K562 (cell line): ENCODE measurements around the gene FMNL2. TPM values are rescaled to one million over a fixed set of nuclear protein-coding genes. Genes with fewer than 3 reads are reported as not detected.

Experiments
- ATAC-seq: fragments of 200-7000 bp; cut with Tn5 transposase; 3 replicates; pipeline ENCODE4 v1.9.1; 2020; ENCODE audit warnings: moderate library complexity
- BruUV-seq: library from RNA; stranded (reverse); fragments of 400-500 nt; replicated peaks from 2 replicates; lab custom pipeline; 2021; lab: Mats Ljungman, UMichigan
- CTCF ChIA-PET: fragments of 300-600 bp; formaldehyde crosslinking; extraction: SDS; loops from one replicate; lab custom pipeline; 2021; ENCODE audit warnings: low intra/inter-chr PET ratio; lab: Yijun Ruan, JAX
- POLR2A ChIA-PET: fragments of 300-600, 350-650 bp; sonication (Branson Sonifier 250); formaldehyde crosslinking; extraction: SDS; loops from one replicate; lab custom pipeline; 2021; ENCODE audit warnings: antibody characterized with exemption, inconsistent platforms; lab: Yijun Ruan, JAX
- DNase-seq, 4 experiments: peaks; one replicate each; pipeline versions ENCODE4 v3.0.0 to v3.0.0-alpha.2; 2011 to 2018; ENCODE audit warnings: low spot score in 3 of 4, mixed read lengths in 3 of 4; ENCODE audit errors: extremely low read depth in 1 of 4
- FAIRE-seq: peaks from 2 replicates; lab custom pipeline; 2011; peaks lifted over from hg19 to GRCh38; lab: Jason Lieb, UNC
- H2AFZ ChIP-seq: 2 replicates; pipeline ENCODE4 v1.6.0; 2011; ENCODE audit warnings: low read depth, low read length, control low read depth, inconsistent platforms
- H3K27ac ChIP-seq: fragments of 200-600 bp; 3 replicates; pipeline ENCODE4 v1.8.0; 2011; ENCODE audit warnings: low read depth, mild to moderate bottlenecking, control low read depth, inconsistent platforms, low read length, moderate library complexity, mixed read lengths; ENCODE audit errors: extremely low read depth
- H3K27me3 ChIP-seq, 2 experiments: fragments of 300-600 bp in 1 of 2; 2 replicates in 1 of 2; 3 replicates in 1 of 2; pipeline versions ENCODE4 v1.6.0 to v1.8.0; 2011; ENCODE audit warnings: inconsistent platforms in 2 of 2, low read length in 2 of 2, mild to moderate bottlenecking in 1 of 2, mixed read lengths in 1 of 2, moderate library complexity in 1 of 2; ENCODE audit not compliant: control insufficient read depth in 2 of 2, insufficient read depth in 2 of 2
- H3K36me3 ChIP-seq: fragments of 300-600 bp; 3 replicates; pipeline ENCODE4 v1.8.0; 2011; ENCODE audit warnings: mild to moderate bottlenecking, low read length, inconsistent platforms; ENCODE audit not compliant: control insufficient read depth, insufficient read depth
- H3K4me1 ChIP-seq, 2 experiments: fragments of 200-600 bp in 1 of 2; replicated peaks in 1 of 2; 2 replicates in 1 of 2; 3 replicates in 1 of 2; pipeline versions ENCODE4 v1.5.1 to v1.8.0; 2011; ENCODE audit warnings: inconsistent platforms in 2 of 2, low read length in 2 of 2, mild to moderate bottlenecking in 1 of 2, mixed read lengths in 1 of 2, moderate library complexity in 1 of 2; ENCODE audit not compliant: control insufficient read depth in 2 of 2, insufficient read depth in 2 of 2
- H3K4me2 ChIP-seq: 2 replicates; pipeline ENCODE4 v1.6.1; 2011; ENCODE audit warnings: low read length, control low read depth, inconsistent platforms, mixed read lengths; ENCODE audit not compliant: insufficient read depth
- H3K4me3 ChIP-seq: fragments of 200-600 bp; sonication (generic), shearing (Covaris generic); 2 replicates; pipeline ENCODE4 v1.5.1; 2016; ENCODE audit warnings: control low read depth, inconsistent platforms
- H3K79me2 ChIP-seq: fragments of 200-600 bp; 3 replicates; pipeline ENCODE4 v1.8.0; 2011; ENCODE audit warnings: low read length, inconsistent platforms; ENCODE audit not compliant: control insufficient read depth, insufficient read depth
- H3K9ac ChIP-seq, 2 experiments: 2 replicates each; pipeline versions ENCODE4 v1.6.0 to v1.6.1; 2011; ENCODE audit warnings: low read depth in 2 of 2, low read length in 2 of 2, control low read depth in 1 of 2, inconsistent platforms in 1 of 2, mild to moderate bottlenecking in 1 of 2, mixed read lengths in 1 of 2; ENCODE audit not compliant: insufficient read depth in 1 of 2
- H3K9me1 ChIP-seq: one replicate; pipeline ENCODE4 v1.6.0; 2011; ENCODE audit warnings: inconsistent platforms, mild to moderate bottlenecking, low read length, moderate library complexity; ENCODE audit not compliant: control insufficient read depth, insufficient read depth
- H3K9me3 ChIP-seq: replicated peaks from 2 replicates; pipeline ENCODE4 v1.5.1; 2011; ENCODE audit warnings: low read depth, low read length, inconsistent platforms; ENCODE audit not compliant: control insufficient read depth, insufficient read depth
- H4K20me1 ChIP-seq: replicated peaks from 2 replicates; pipeline ENCODE4 v1.6.1; 2011; ENCODE audit warnings: low read length, inconsistent platforms, mixed read lengths; ENCODE audit not compliant: control insufficient read depth, insufficient read depth
- ARHGAP35 ChIP-seq: fragments of 450-650 bp; IDR thresholded peaks from 2 replicates; pipeline ENCODE4 v1.6.1; 2018; ENCODE audit not compliant: partially characterized antibody
- ARID1B ChIP-seq: fragments of 450-650 bp; IDR thresholded peaks from 2 replicates; pipeline ENCODE4 v1.6.1; 2016; ENCODE audit warnings: antibody characterized with exemption, mild to moderate bottlenecking, inconsistent platforms
- CBX3 ChIP-seq, 2 experiments: IDR thresholded peaks; 1 replicate in 1 of 2; 2 replicates in 1 of 2; pipeline ENCODE4 v1.6.1; 2012; ENCODE audit warnings: inconsistent platforms in 2 of 2, low read length in 2 of 2, borderline replicate concordance in 1 of 2, control low read depth in 1 of 2
- CBX5 ChIP-seq: IDR thresholded peaks from 2 replicates; pipeline ENCODE4 v1.6.1; 2014; ENCODE audit warnings: low read depth, borderline replicate concordance
- FOSL1 ChIP-seq: fragments of 200-800 bp; sonication (Bioruptor generic); conservative IDR thresholded peaks from 2 replicates; pipeline ENCODE4 v1.6.1; 2016; ENCODE audit warnings: missing genetic modification characterization, missing compliant biosample characterization
- FUS ChIP-seq: fragments of 200-400 bp; formaldehyde crosslinking; optimal IDR thresholded peaks from 2 replicates; pipeline ENCODE3; 2017; ENCODE audit warnings: low read depth, low read length
- NR2C1 ChIP-seq, 2 experiments: fragments of 450-650 bp; IDR thresholded peaks; 2 replicates each; pipeline ENCODE4 v1.6.1; 2017; ENCODE audit warnings: mild to moderate bottlenecking in 2 of 2, antibody characterized with exemption in 1 of 2, inconsistent platforms in 1 of 2, missing compliant biosample characterization in 1 of 2, missing genetic modification characterization in 1 of 2
- PHF8 ChIP-seq: fragments of 200-600 bp; sonication (generic); IDR thresholded peaks from 2 replicates; pipeline ENCODE4 v1.6.1; 2012; ENCODE audit warnings: mixed run types, mild to moderate bottlenecking, inconsistent platforms, low read length, moderate library complexity, borderline replicate concordance
- PYGO2 ChIP-seq: fragments of 450-650 bp; IDR thresholded peaks from 2 replicates; pipeline ENCODE4 v1.6.1; 2016; ENCODE audit warnings: mild to moderate bottlenecking, missing genetic modification characterization, moderate library complexity, missing compliant biosample characterization
- SMAD3 ChIP-seq: fragments of 450-650 bp; formaldehyde crosslinking; conservative IDR thresholded peaks from 2 replicates; pipeline ENCODE4 v1.4.0; 2020; ENCODE audit warnings: mild to moderate bottlenecking
- SMC3 ChIP-seq: conservative IDR thresholded peaks from 2 replicates; pipeline ENCODE4 v1.6.1; 2011; ENCODE audit warnings: low read depth, low read length, improper control_type of control experiment; ENCODE audit not compliant: insufficient read depth
- STAG1 ChIP-seq: sonication (generic); formaldehyde crosslinking; IDR thresholded peaks from 2 replicates; pipeline ENCODE4 v1.5.0; 2020; ENCODE audit warnings: missing genetic modification reagents, borderline replicate concordance
- TOE1 ChIP-seq, 2 experiments: fragments of 450-650 bp in 1 of 2; sonication (generic) in 1 of 2; formaldehyde crosslinking in 1 of 2; IDR thresholded peaks; 2 replicates each; pipeline versions ENCODE4 v1.7.1 to v1.8.0; 2016 to 2022; ENCODE audit warnings: borderline replicate concordance in 2 of 2, mild to moderate bottlenecking in 2 of 2, antibody characterized with exemption in 1 of 2, inconsistent platforms in 1 of 2, low read depth in 1 of 2, missing genetic modification reagents in 1 of 2, moderate library complexity in 1 of 2
- ZNF445 ChIP-seq: fragments of 250-450 bp; sonication (Bioruptor Pico); IDR thresholded peaks from 2 replicates; pipeline ENCODE4 v1.4.0; 2020; ENCODE audit warnings: low read depth, mild to moderate bottlenecking, moderate library complexity
- WGBS: fragments of 100-300 bp; shearing (Covaris generic); methylation state at CpG from one replicate; pipeline ENCODE4 v1.1.6; 2016; ENCODE audit warnings: low coverage, mixed read lengths; ENCODE audit not compliant: insufficient coverage; ENCODE audit errors: missing lambda C conversion rate; 5-methylcytosine and 5-hydroxymethylcytosine counted together
- in situ Hi-C: fragments of 300-500 bp; cut with MboI; formaldehyde crosslinking; loops from 4 replicates; pipeline ENCODE4 v1.15.0; 2018; ENCODE audit warnings: inconsistent platforms, mixed read lengths
- intact Hi-C: fragments of 100-400 bp; cut with micrococcal nuclease; formaldehyde crosslinking; loops from 2 replicates; pipeline ENCODE4 v1.14.2; 2022
- polyA plus RNA-seq, 8 experiments: library from polyadenylated mRNA; depleted of rRNA in 4 of 8; stranded (reverse) in 5 of 8; unstranded in 3 of 8; fragments of >200 nt; fragmentation: Nextera tagmentation in 2 of 8; fragmentation: Illumina TruSeq in 1 of 8; extraction: Ambion mirVana in 2 of 8; extraction: Trizol in 1 of 8; gene quantifications; 2 replicates each; pipeline versions ENCODE4 v1.2.1 to v1.2.3, GENCODE V29; 2011 to 2014; ENCODE audit warnings: inconsistent platforms in 1 of 8, missing spikeins in 1 of 8
- total RNA-seq, 7 experiments: library from RNA; depleted of rRNA in 6 of 7; stranded (reverse); fragments of >200 nt in 6 of 7; fragmentation: Illumina TruSeq in 2 of 7; extraction: Trizol in 2 of 7; gene quantifications; 2 replicates each; pipeline versions ENCODE4 v1.2.1 to v1.2.3, GENCODE V29; 2011 to 2021; ENCODE audit warnings: low replicate concordance in 1 of 7
- TF ChIP-seq, protein P1 (sequence below): fragments of 450-650 bp; IDR thresholded peaks from 2 replicates; pipeline ENCODE4 v1.7.1; 2018; ENCODE audit warnings: mild to moderate bottlenecking, low read depth; ENCODE audit not compliant: partially characterized antibody
- TF ChIP-seq, protein P2 (sequence below): fragments of 250-450 bp; sonication (Bioruptor Pico); IDR thresholded peaks from 2 replicates; pipeline ENCODE4 v1.4.0; 2020

The FMNL2 gene
- total and polyA plus RNA-seq, 9 of the 15 experiments (the other 6 are each of a cell fraction or from before 2014, with no cell fraction given), result 0.15 to 0.49 (median 0.24) TPM; not detected in 1

DNA sequence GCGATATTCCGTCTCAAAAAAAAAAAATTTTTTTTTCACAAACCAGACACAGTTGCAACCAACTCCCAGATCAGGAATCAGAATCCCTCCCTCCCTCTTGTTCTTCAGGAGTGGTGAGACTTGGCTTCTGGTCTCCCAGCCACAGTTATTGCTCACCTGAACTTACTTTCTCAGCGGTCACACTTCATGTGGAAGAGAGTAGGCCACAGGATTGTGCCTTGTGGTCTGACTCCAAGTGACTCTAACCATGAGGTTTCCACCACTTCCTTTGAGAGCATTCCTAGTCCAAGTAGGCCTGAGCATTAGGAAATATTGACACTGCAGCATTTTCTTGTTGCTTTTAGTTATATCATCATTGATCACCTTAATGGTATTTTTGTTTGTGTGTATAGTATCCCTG, 12.1 kb downstream of the FMNL2 start:
- H2AFZ ChIP-seq, result no peak overlapping the region
- DNase-seq (no peak), FAIRE-seq (no peak), ATAC-seq (no peak)
- ChIA-PET POLR2A (no interaction called here), CTCF (interaction anchor here (0.6 kb wide), 1 partner anchor 477 kb away, joined by 3 read pairs; no protein-coding TSS in a partner anchor)
- TF ChIP-seq, protein P1, sequence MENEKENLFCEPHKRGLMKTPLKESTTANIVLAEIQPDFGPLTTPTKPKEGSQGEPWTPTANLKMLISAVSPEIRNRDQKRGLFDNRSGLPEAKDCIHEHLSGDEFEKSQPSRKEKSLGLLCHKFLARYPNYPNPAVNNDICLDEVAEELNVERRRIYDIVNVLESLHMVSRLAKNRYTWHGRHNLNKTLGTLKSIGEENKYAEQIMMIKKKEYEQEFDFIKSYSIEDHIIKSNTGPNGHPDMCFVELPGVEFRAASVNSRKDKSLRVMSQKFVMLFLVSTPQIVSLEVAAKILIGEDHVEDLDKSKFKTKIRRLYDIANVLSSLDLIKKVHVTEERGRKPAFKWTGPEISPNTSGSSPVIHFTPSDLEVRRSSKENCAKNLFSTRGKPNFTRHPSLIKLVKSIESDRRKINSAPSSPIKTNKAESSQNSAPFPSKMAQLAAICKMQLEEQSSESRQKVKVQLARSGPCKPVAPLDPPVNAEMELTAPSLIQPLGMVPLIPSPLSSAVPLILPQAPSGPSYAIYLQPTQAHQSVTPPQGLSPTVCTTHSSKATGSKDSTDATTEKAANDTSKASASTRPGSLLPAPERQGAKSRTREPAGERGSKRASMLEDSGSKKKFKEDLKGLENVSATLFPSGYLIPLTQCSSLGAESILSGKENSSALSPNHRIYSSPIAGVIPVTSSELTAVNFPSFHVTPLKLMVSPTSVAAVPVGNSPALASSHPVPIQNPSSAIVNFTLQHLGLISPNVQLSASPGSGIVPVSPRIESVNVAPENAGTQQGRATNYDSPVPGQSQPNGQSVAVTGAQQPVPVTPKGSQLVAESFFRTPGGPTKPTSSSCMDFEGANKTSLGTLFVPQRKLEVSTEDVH, result no peak
- TF ChIP-seq NR2C1 (IDR thresholded peaks at IDR 0.05), result no peak
- TF ChIP-seq NR2C1 (tag; IDR thresholded peaks at IDR 0.05), result no peak
- no peak for TF ChIP-seq SMC3
- TF ChIP-seq PYGO2 (tag), result no peak
- TF ChIP-seq TOE1 (IDR thresholded peaks at IDR 0.05; ENCODE audit: borderline replicate concordance), result no peak
- no peak for TF ChIP-seq TOE1 (CRISPR knock-in tag; IDR thresholded peaks at IDR 0.05; ENCODE audit: borderline replicate concordance, low read depth)
- TF ChIP-seq FOSL1 (tag), result no peak
- no peak for TF ChIP-seq PHF8
- TF ChIP-seq FUS, result no peak
- TF ChIP-seq CBX3 (IDR thresholded peaks at IDR 0.05; ENCODE audit: borderline replicate concordance in 1 of 2, low read length in 2 of 2), result no peak
- no peak for TF ChIP-seq SMAD3 (CRISPR knock-in tag)
- TF ChIP-seq STAG1 (CRISPR knock-in tag), result no peak
- no peak for TF ChIP-seq ARID1B
- TF ChIP-seq CBX5, result no peak
- no peak for TF ChIP-seq ARHGAP35
- TF ChIP-seq ZNF445 (CRISPR knock-in tag), result no peak
- TF ChIP-seq, protein P2, sequence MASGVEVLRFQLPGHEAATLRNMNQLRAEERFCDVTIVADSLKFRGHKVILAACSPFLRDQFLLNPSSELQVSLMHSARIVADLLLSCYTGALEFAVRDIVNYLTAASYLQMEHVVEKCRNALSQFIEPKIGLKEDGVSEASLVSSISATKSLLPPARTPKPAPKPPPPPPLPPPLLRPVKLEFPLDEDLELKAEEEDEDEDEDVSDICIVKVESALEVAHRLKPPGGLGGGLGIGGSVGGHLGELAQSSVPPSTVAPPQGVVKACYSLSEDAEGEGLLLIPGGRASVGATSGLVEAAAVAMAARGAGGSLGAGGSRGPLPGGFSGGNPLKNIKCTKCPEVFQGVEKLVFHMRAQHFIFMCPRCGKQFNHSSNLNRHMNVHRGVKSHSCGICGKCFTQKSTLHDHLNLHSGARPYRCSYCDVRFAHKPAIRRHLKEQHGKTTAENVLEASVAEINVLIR, result no peak
- no peak overlapping the region for H3K4me2 ChIP-seq
- H4K20me1 ChIP-seq, result no peaks in the 10 kb centered on the region
- intact Hi-C loops, result no loop called here
- 0% methylated on average over 3 of the region's 3 CpGs for WGBS
- H3K4me3 ChIP-seq, result no peak overlapping the region
- no peaks in the 10 kb centered on the region for H3K36me3 ChIP-seq
- no peaks in the 10 kb centered on the region for H3K9me3 ChIP-seq
- no peaks in the 10 kb centered on the region for H3K79me2 ChIP-seq
- in situ Hi-C loops, result no loop called here
- no TSS peak for BruUV-seq
- H3K9me1 ChIP-seq, result no peaks in the 10 kb centered on the region
- H3K27ac ChIP-seq, result no peak overlapping the region
- no peak overlapping the region for H3K9ac ChIP-seq
- H3K27me3 ChIP-seq, result peaks cover 9 to 13% of the 10 kb centered on the region in 2 experiments; a peak in 4 of 5 replicates
- H3K4me1 ChIP-seq, result no peaks in the 10 kb centered on the region
